H1 (cell line): ENCODE measurements around the gene ZSWIM9. TPM values are rescaled to one million over a fixed set of nuclear protein-coding genes. Genes with fewer than 3 reads are reported as not detected.

Experiments used
- CTCF ChIA-PET: fragments of 300-600 bp; sonication (Branson Sonifier 250); formaldehyde crosslinking; loops from one replicate; lab custom pipeline; 2021; ENCODE audit not compliant: partially characterized antibody; lab: Charles Lee
- POLR2A ChIA-PET: fragments of 300-600 bp; sonication (Branson Sonifier 250); formaldehyde crosslinking; loops from one replicate; lab custom pipeline; 2021; ENCODE audit warnings: inconsistent platforms; ENCODE audit not compliant: partially characterized antibody; lab: Charles Lee
- DNase-seq, 2 experiments: peaks; one replicate each; pipeline versions ENCODE4 v3.0.0 to v3.0.0-alpha.2; 2010 to 2022; ENCODE audit warnings: low spot score in 2 of 2, low read depth in 1 of 2, mixed read lengths in 1 of 2
- FAIRE-seq: peaks from 2 replicates; lab custom pipeline; 2011; peaks lifted over from hg19 to GRCh38; lab: Jason Lieb, UNC
- H2AFZ ChIP-seq: 2 replicates; pipeline ENCODE4 v1.8.1; 2012; ENCODE audit warnings: low read length, inconsistent platforms
- H2AK5ac ChIP-seq: 2 replicates; pipeline ENCODE4 v1.6.1; 2013; ENCODE audit warnings: low read depth, low read length
- H2BK120ac ChIP-seq: replicated peaks from 2 replicates; pipeline ENCODE3; 2013; ENCODE audit warnings: low read depth, low read length, inconsistent platforms
- H2BK12ac ChIP-seq: 2 replicates; pipeline ENCODE4 v1.6.1; 2013; ENCODE audit warnings: low read depth, low read length
- H2BK15ac ChIP-seq: 2 replicates; pipeline ENCODE4 v1.6.1; 2013; ENCODE audit warnings: low read length
- H2BK20ac ChIP-seq: 2 replicates; pipeline ENCODE4 v1.6.1; 2013; ENCODE audit warnings: low read length
- H2BK5ac ChIP-seq: 2 replicates; pipeline ENCODE4 v1.6.1; 2013; ENCODE audit warnings: low read depth, low read length
- H3K14ac ChIP-seq: 2 replicates; pipeline ENCODE4 v1.6.1; 2013; ENCODE audit warnings: inconsistent platforms; ENCODE audit not compliant: insufficient read length
- H3K18ac ChIP-seq: 2 replicates; pipeline ENCODE4 v1.6.1; 2013; ENCODE audit warnings: low read length; ENCODE audit errors: extremely low read depth
- H3K23ac ChIP-seq: 2 replicates; pipeline ENCODE4 v1.6.1; 2013; ENCODE audit warnings: inconsistent platforms; ENCODE audit not compliant: insufficient read length
- H3K23me2 ChIP-seq: 2 replicates; pipeline ENCODE4 v1.6.1; 2013; ENCODE audit warnings: low read depth, low read length
- H3K27ac ChIP-seq: 2 replicates; pipeline ENCODE4 v1.6.1; 2011; ENCODE audit warnings: low read depth, low read length, inconsistent platforms
- H3K27me3 ChIP-seq, 4 experiments: replicated peaks in 1 of 4; 1 replicate in 1 of 4; 2 replicates in 3 of 4; pipeline versions ENCODE4 v1.6.1 to v1.8.1; 2011 to 2013; ENCODE audit warnings: low read length in 3 of 4, mild to moderate bottlenecking in 3 of 4, inconsistent platforms in 2 of 4, mixed read lengths in 2 of 4, moderate library complexity in 1 of 4; ENCODE audit not compliant: control insufficient read depth in 3 of 4, insufficient read depth in 3 of 4; ENCODE audit errors: extremely low read depth in 1 of 4
- H3K36me3 ChIP-seq, 4 experiments: 2 replicates each; pipeline versions ENCODE4 v1.6.1 to v1.8.1; 2011 to 2013; ENCODE audit warnings: mild to moderate bottlenecking in 4 of 4, low read length in 3 of 4, moderate library complexity in 2 of 4, control low read depth in 1 of 4, inconsistent platforms in 1 of 4; ENCODE audit not compliant: insufficient read depth in 4 of 4, control insufficient read depth in 2 of 4
- H3K4ac ChIP-seq: replicated peaks from 2 replicates; pipeline ENCODE3; 2013; ENCODE audit warnings: low read length, low read depth, mixed read lengths, inconsistent platforms; ENCODE audit not compliant: insufficient read length
- H3K4me1 ChIP-seq, 4 experiments: replicated peaks in 1 of 4; 1 replicate in 1 of 4; 2 replicates in 3 of 4; pipeline versions ENCODE4 v1.6.1 to v1.8.1; 2011 to 2013; ENCODE audit warnings: low read length in 3 of 4, inconsistent platforms in 2 of 4, mixed read lengths in 1 of 4; ENCODE audit not compliant: insufficient read depth in 4 of 4, control insufficient read depth in 3 of 4
- H3K4me2 ChIP-seq, 2 experiments: 2 replicates each; pipeline versions ENCODE4 v1.6.1 to v1.8.1; 2011 to 2013; ENCODE audit warnings: low read depth in 2 of 2, low read length in 2 of 2, control low read depth in 1 of 2, inconsistent platforms in 1 of 2, mild to moderate bottlenecking in 1 of 2; ENCODE audit not compliant: insufficient read depth in 1 of 2
- H3K4me3 ChIP-seq, 4 experiments: fragments of 200-600, 300-600 bp in 1 of 4; sonication (generic), shearing (Covaris generic), sonication (Bioruptor Twin) in 1 of 4; 2 replicates each; pipeline versions ENCODE4 v1.5.1 to v1.8.1; 2011 to 2016; ENCODE audit warnings: low read length in 4 of 4, low read depth in 3 of 4, control low read depth in 2 of 4, inconsistent platforms in 2 of 4, mild to moderate bottlenecking in 2 of 4, mixed read lengths in 1 of 4, moderate library complexity in 1 of 4; ENCODE audit not compliant: insufficient read depth in 2 of 4; ENCODE audit errors: extremely low read depth in 1 of 4
- H3K56ac ChIP-seq: replicated peaks from 2 replicates; pipeline ENCODE3; 2013; ENCODE audit warnings: low read depth, mild to moderate bottlenecking, mixed read lengths, low read length, inconsistent platforms; ENCODE audit not compliant: insufficient read length
- H3K79me1 ChIP-seq: 2 replicates; pipeline ENCODE4 v1.6.1; 2013; ENCODE audit warnings: low read depth, low read length, control low read depth
- H3K79me2 ChIP-seq, 2 experiments: 2 replicates each; pipeline versions ENCODE4 v1.6.1 to v1.8.1; 2012 to 2013; ENCODE audit warnings: low read length in 2 of 2, mild to moderate bottlenecking in 2 of 2, inconsistent platforms in 1 of 2; ENCODE audit not compliant: insufficient read depth in 2 of 2, control insufficient read depth in 1 of 2
- H3K9ac ChIP-seq, 4 experiments: replicated peaks in 1 of 4; 1 replicate in 1 of 4; 2 replicates in 3 of 4; pipeline versions ENCODE4 v1.6.1 to v1.8.1; 2011 to 2013; ENCODE audit warnings: low read depth in 3 of 4, low read length in 3 of 4, control low read depth in 2 of 4, mild to moderate bottlenecking in 2 of 4, moderate library complexity in 2 of 4, inconsistent platforms in 1 of 4; ENCODE audit errors: extremely low read depth in 1 of 4
- H3K9me3 ChIP-seq, 2 experiments: 2 replicates each; pipeline versions ENCODE4 v1.6.1 to v1.8.1; 2012 to 2013; ENCODE audit warnings: mild to moderate bottlenecking in 2 of 2, moderate library complexity in 2 of 2, control low read depth in 1 of 2, inconsistent platforms in 1 of 2, low read depth in 1 of 2, low read length in 1 of 2, mixed read lengths in 1 of 2; ENCODE audit not compliant: insufficient read depth in 2 of 2
- H4K20me1 ChIP-seq, 2 experiments: replicated peaks in 1 of 2; 2 replicates each; pipeline versions ENCODE3 to v1.8.1; 2011 to 2013; ENCODE audit warnings: inconsistent platforms in 2 of 2, low read length in 2 of 2, mild to moderate bottlenecking in 1 of 2; ENCODE audit not compliant: insufficient read depth in 2 of 2, control insufficient read depth in 1 of 2
- H4K5ac ChIP-seq: 2 replicates; pipeline ENCODE4 v1.6.1; 2013; ENCODE audit warnings: low read length, low read depth, mixed read lengths, inconsistent platforms; ENCODE audit not compliant: insufficient read length
- H4K8ac ChIP-seq: 2 replicates; pipeline ENCODE4 v1.8.0; 2013; ENCODE audit warnings: mild to moderate bottlenecking, moderate library complexity, low read length, inconsistent platforms; ENCODE audit not compliant: insufficient read depth; ENCODE audit errors: extremely low read depth
- H4K91ac ChIP-seq: replicated peaks from 2 replicates; pipeline ENCODE3; 2013; ENCODE audit warnings: low read length, mixed read lengths, inconsistent platforms; ENCODE audit not compliant: insufficient read length
- CHD2 ChIP-seq: IDR thresholded peaks from 2 replicates; pipeline ENCODE4 v1.6.1; 2012; ENCODE audit warnings: low read length, improper control_type of control experiment
- GABPA ChIP-seq: IDR thresholded peaks from 2 replicates; pipeline ENCODE4 v1.6.1; 2011; ENCODE audit warnings: mild to moderate bottlenecking, low read length, moderate library complexity, borderline replicate concordance; ENCODE audit not compliant: insufficient read depth
- HDAC6 ChIP-seq: IDR thresholded peaks from one replicate; pipeline ENCODE4 v1.7.1; 2012; ENCODE audit warnings: low read depth, mild to moderate bottlenecking, inconsistent platforms, low read length, moderate library complexity
- JUND ChIP-seq: IDR thresholded peaks from 2 replicates; pipeline ENCODE4 v1.6.1; 2011; ENCODE audit warnings: mild to moderate bottlenecking, improper control_type of control experiment, low read length
- NRF1 ChIP-seq: IDR thresholded peaks from 2 replicates; pipeline ENCODE4 v1.6.1; 2011; ENCODE audit warnings: mild to moderate bottlenecking, low read depth, low read length, improper control_type of control experiment
- POU5F1 ChIP-seq: IDR thresholded peaks from 2 replicates; pipeline ENCODE4 v1.6.1; 2011; ENCODE audit warnings: low read depth, mild to moderate bottlenecking, low read length, moderate library complexity
- RXRA ChIP-seq: IDR thresholded peaks from 2 replicates; pipeline ENCODE4 v1.6.1; 2011; ENCODE audit warnings: low read depth, mild to moderate bottlenecking, low read length, moderate library complexity; ENCODE audit not compliant: insufficient read depth
- SAP30 ChIP-seq: fragments of 300-600 bp; sonication (generic); IDR thresholded peaks from 2 replicates; pipeline ENCODE4 v1.7.1; 2012; ENCODE audit warnings: low read length, moderate library complexity, mild to moderate bottlenecking, inconsistent platforms; ENCODE audit not compliant: insufficient read depth, insufficient replicate concordance
- SIRT6 ChIP-seq: IDR thresholded peaks from one replicate; pipeline ENCODE4 v1.7.1; 2012; ENCODE audit warnings: low read length, inconsistent platforms
- SP2 ChIP-seq: IDR thresholded peaks from 2 replicates; pipeline ENCODE4 v1.6.1; 2012; ENCODE audit warnings: mild to moderate bottlenecking, low read length, inconsistent platforms
- SRF ChIP-seq: IDR thresholded peaks from 2 replicates; pipeline ENCODE4 v1.6.1; 2011; ENCODE audit warnings: mild to moderate bottlenecking, low read depth, low read length, moderate library complexity
- SUZ12 ChIP-seq: fragments of 200-600 bp; sonication (generic); IDR thresholded peaks from 2 replicates; pipeline ENCODE4 v1.6.1; 2012; ENCODE audit warnings: mild to moderate bottlenecking, inconsistent platforms, low read length, moderate library complexity, mixed read lengths
- WGBS, 2 experiments: shearing (Covaris generic) in 1 of 2; methylation state at CpG; one replicate each; pipeline versions ENCODE4 v1.1.6 to v1.1.7; 2013 to 2015; ENCODE audit warnings: low lambda C conversion rate in 2 of 2, mixed read lengths in 2 of 2, inconsistent platforms in 1 of 2, low coverage in 1 of 2, missing lambda C conversion rate in 1 of 2; ENCODE audit not compliant: insufficient replicate concordance in 2 of 2, insufficient coverage in 1 of 2, insufficient read length in 1 of 2; ENCODE audit errors: extremely low coverage in 1 of 2, missing lambda C conversion rate in 1 of 2; 5-methylcytosine and 5-hydroxymethylcytosine counted together
- polyA plus RNA-seq, 7 experiments: library from polyadenylated mRNA; depleted of rRNA in 3 of 7; stranded (reverse) in 5 of 7; unstranded in 2 of 7; fragments of >200 nt in 5 of 7; fragments of 200-250 nt in 2 of 7; gene quantifications; 1 replicate in 5 of 7; 2 replicates in 1 of 7; 4 replicates in 1 of 7; pipeline versions ENCODE4 v1.2.1 to v1.2.3, GENCODE V29; 2011 to 2013; ENCODE audit warnings: missing spikeins in 2 of 7, mixed read lengths in 2 of 7
- total RNA-seq: library from RNA; stranded (reverse); fragmentation: NEBNext Ultra II Directional; extraction: Animal tissue kit (Norgen Biotek cat#: 25700); gene quantifications from 2 replicates; pipeline ENCODE4 v1.2.1, GENCODE V29; 2021
- TF ChIP-seq, protein P1 (sequence below): IDR thresholded peaks from 2 replicates; pipeline ENCODE4 v1.6.1; 2012; ENCODE audit warnings: inconsistent platforms

Gene ZSWIM9
- total and polyA plus RNA-seq, 2 of the 8 experiments (the other 6 are each of a cell fraction or from before 2014, with no cell fraction given), result 1.5 to 10.4 TPM

DNA sequence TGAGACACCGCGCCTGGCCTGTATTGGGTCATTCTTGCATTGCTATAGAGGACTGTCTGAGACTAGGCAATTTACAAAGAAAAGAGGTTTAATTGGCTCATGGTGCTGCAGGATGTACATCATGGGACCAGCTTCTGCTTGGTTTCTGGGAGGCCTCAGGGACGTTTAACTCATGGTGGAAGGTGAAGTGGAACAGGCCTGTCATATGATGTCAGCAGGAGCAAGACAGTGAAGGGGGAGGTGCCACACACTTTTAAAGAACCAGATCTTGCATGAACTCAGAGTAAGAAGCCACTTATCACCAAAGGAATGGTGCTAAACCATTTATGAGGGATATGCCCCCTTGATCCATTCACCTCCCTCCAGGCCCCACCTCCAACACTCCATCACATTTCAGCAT is 66.6 kb downstream of the ZSWIM9 start:
- Histone ChIP-seq H4K5ac (no peak overlapping the region), H3K14ac (no peak overlapping the region), H3K56ac (no peak overlapping the region), H2BK15ac (no peak overlapping the region), H2AFZ (no peak overlapping the region), H3K27me3 (no peaks in the 10 kb centered on the region), H3K36me3 (peaks cover 0 to 10% (median 2%) of the 10 kb centered on the region in 4 experiments; a peak in 3 of 8 replicates), H3K18ac (no peak overlapping the region), H3K27ac (no peak overlapping the region), H3K4me1 (no peaks in the 10 kb centered on the region), H3K9ac (no peak overlapping the region), H3K79me1 (no peaks in the 10 kb centered on the region), H3K4me2 (no peak overlapping the region), H2BK5ac (no peak overlapping the region), H3K4me3 (no peak overlapping the region), H4K20me1 (peaks cover 0 to 2% of the 10 kb centered on the region in 2 experiments), H3K23me2 (no peaks in the 10 kb centered on the region; the same call in 1 of the 2 replicates), H4K91ac (no peak overlapping the region), H2BK120ac (no peak overlapping the region), H3K79me2 (no peaks in the 10 kb centered on the region), H3K4ac (no peak overlapping the region), H3K9me3 (no peaks in the 10 kb centered on the region), H4K8ac (no peak overlapping the region), H3K23ac (no peak overlapping the region), H2AK5ac (no peak overlapping the region), H2BK20ac (no peak overlapping the region), H2BK12ac (no peak overlapping the region)
- CTCF ChIA-PET, result no interaction called here
- POLR2A ChIA-PET, result no interaction called here
- DNase-seq (no peak), FAIRE-seq (no peak)
- 92% methylated on average over 3 of the region's 3 CpGs; no CpG with 5 or more reads in 1 of the 2 experiments for WGBS, 2 experiments
- TF ChIP-seq JUND (no peak), GABPA (no peak), SAP30 (no peak), POU5F1 (no peak), SUZ12 (no peak), CHD2 (no peak), NRF1 (no peak), SIRT6 (no peak), RXRA (no peak), SRF (no peak), SP2 (no peak), HDAC6 (no peak)
- TF ChIP-seq, protein P1, sequence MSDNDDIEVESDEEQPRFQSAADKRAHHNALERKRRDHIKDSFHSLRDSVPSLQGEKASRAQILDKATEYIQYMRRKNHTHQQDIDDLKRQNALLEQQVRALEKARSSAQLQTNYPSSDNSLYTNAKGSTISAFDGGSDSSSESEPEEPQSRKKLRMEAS, result no peak
